Neural cell (in vitro differentiated cells): ENCODE results near the gene IGFL4. TPM values are rescaled to one million over a fixed set of nuclear protein-coding genes. Genes with fewer than 3 reads are reported as not detected.

ENCODE experiments used
- H2AFZ ChIP-seq: fragments of 200-600, 300-800 bp; sonication (generic), shearing (Covaris generic); 2 replicates; pipeline ENCODE4 v1.6.0; 2014; ENCODE audit warnings: low read depth, mild to moderate bottlenecking, antibody characterized with exemption, low read length, moderate library complexity
- H3F3A ChIP-seq: fragments of 200-600 bp; shearing (Covaris generic); 2 replicates; pipeline ENCODE4 v1.6.1; 2016; ENCODE audit warnings: mild to moderate bottlenecking, moderate library complexity, mixed read lengths, antibody characterized with exemption, low read length; ENCODE audit not compliant: insufficient read depth, poor library complexity, severe bottlenecking
- H3K27ac ChIP-seq: fragments of 200-600, 300-800 bp; sonication (generic), shearing (Covaris generic); 2 replicates; pipeline ENCODE4 v1.5.1; 2014; ENCODE audit warnings: mild to moderate bottlenecking, low read length, moderate library complexity
- H3K27me3 ChIP-seq: fragments of 300-800, 200-600 bp; sonication (generic), shearing (Covaris generic); 2 replicates; pipeline ENCODE4 v1.6.0; 2014; ENCODE audit warnings: mild to moderate bottlenecking, low read depth, low read length, moderate library complexity; ENCODE audit not compliant: insufficient read depth
- H3K36me3 ChIP-seq: fragments of 300-800, 200-600 bp; sonication (generic), shearing (Covaris generic); 2 replicates; pipeline ENCODE4 v1.5.1; 2014; ENCODE audit warnings: mild to moderate bottlenecking, antibody characterized with exemption, low read length, moderate library complexity; ENCODE audit not compliant: insufficient read depth
- H3K4me2 ChIP-seq: fragments of 300-800, 200-600 bp; sonication (generic), shearing (Covaris generic); 2 replicates; pipeline ENCODE4 v1.6.0; 2014; ENCODE audit warnings: mild to moderate bottlenecking, low read length
- H3K4me3 ChIP-seq: fragments of 300-800, 200-600 bp; sonication (generic), shearing (Covaris generic); 2 replicates; pipeline ENCODE4 v1.5.1; 2014; ENCODE audit warnings: mild to moderate bottlenecking, low read length, moderate library complexity
- H3K79me2 ChIP-seq: fragments of 200-600 bp; shearing (Covaris generic); replicated peaks from 2 replicates; pipeline ENCODE4 v1.6.0; 2014; ENCODE audit warnings: mild to moderate bottlenecking, low read length, moderate library complexity; ENCODE audit not compliant: insufficient read depth
- H3K9ac ChIP-seq: fragments of 300-800, 200-600 bp; sonication (generic), shearing (Covaris generic); 2 replicates; pipeline ENCODE4 v1.6.1; 2016; ENCODE audit warnings: mild to moderate bottlenecking, low read length, mixed read lengths
- H3K9me2 ChIP-seq: fragments of 200-600 bp; shearing (Covaris generic); 2 replicates; pipeline ENCODE4 v1.6.1; 2016; ENCODE audit warnings: mild to moderate bottlenecking, low read length, mixed read lengths; ENCODE audit not compliant: insufficient read depth
- H3K9me3 ChIP-seq: fragments of 200-600, 300-800 bp; sonication (generic), shearing (Covaris generic); 2 replicates; pipeline ENCODE4 v1.6.1; 2016; ENCODE audit warnings: mild to moderate bottlenecking, mixed run types, low read length, moderate library complexity, mixed read lengths
- H4K20me1 ChIP-seq: fragments of 200-600 bp; shearing (Covaris generic); 2 replicates; pipeline ENCODE4 v1.6.1; 2016; ENCODE audit warnings: mild to moderate bottlenecking, mixed run types; ENCODE audit not compliant: insufficient read depth
- CTCF ChIP-seq: fragments of 450-650 bp; IDR thresholded peaks from 2 replicates; pipeline ENCODE4 v1.5.1; 2014; ENCODE audit warnings: antibody characterized with exemption, mild to moderate bottlenecking, moderate library complexity; ENCODE audit not compliant: poor library complexity, severe bottlenecking
- EP300 ChIP-seq: fragments of 450-650 bp; conservative IDR thresholded peaks from 2 replicates; pipeline ENCODE4 v1.6.1; 2014; ENCODE audit warnings: antibody characterized with exemption, mild to moderate bottlenecking, moderate library complexity; ENCODE audit not compliant: poor library complexity, severe bottlenecking
- EZH2 ChIP-seq: fragments of 200-600, 300-800 bp; shearing (Covaris generic), sonication (generic); IDR thresholded peaks from 2 replicates; pipeline ENCODE4 v1.6.1; 2014; ENCODE audit warnings: antibody characterized with exemption, low read length, borderline replicate concordance, mild to moderate bottlenecking; ENCODE audit not compliant: insufficient read depth, poor library complexity, severe bottlenecking
- MXI1 ChIP-seq: fragments of 450-650 bp; conservative IDR thresholded peaks from 2 replicates; pipeline ENCODE4 v1.6.1; 2014; ENCODE audit warnings: antibody characterized with exemption, mild to moderate bottlenecking; ENCODE audit not compliant: poor library complexity, severe bottlenecking
- POLR2AphosphoS5 ChIP-seq: IDR thresholded peaks from 2 replicates; pipeline ENCODE4 v1.6.1; 2012
- RAD21 ChIP-seq: fragments of 450-650 bp; conservative IDR thresholded peaks from 2 replicates; pipeline ENCODE4 v1.6.1; 2014; ENCODE audit warnings: antibody characterized with exemption, mild to moderate bottlenecking, moderate library complexity
- REST ChIP-seq: IDR thresholded peaks from 2 replicates; pipeline ENCODE4 v1.6.1; 2012; ENCODE audit warnings: borderline replicate concordance
- SMC3 ChIP-seq: fragments of 450-650 bp; conservative IDR thresholded peaks from 2 replicates; pipeline ENCODE4 v1.6.1; 2014; ENCODE audit warnings: antibody characterized with exemption, mild to moderate bottlenecking, moderate library complexity; ENCODE audit not compliant: poor library complexity
- TAF1 ChIP-seq: IDR thresholded peaks from 2 replicates; pipeline ENCODE4 v1.6.1; 2012; ENCODE audit warnings: low read depth
- polyA plus RNA-seq: library from polyadenylated mRNA; depleted of rRNA; stranded (reverse); fragments of >200 nt; gene quantifications from 2 replicates; pipeline ENCODE4 v1.2.3, GENCODE V29; 2014

Gene IGFL4
- polyA plus RNA-seq, 1 donor from 2014 or later, result 5.2 TPM

GRCh38 chr19:46076951-46077814, 36.4 kb upstream of the IGFL4 start:
- TF ChIP-seq SMC3 (peak; percentile 97), RAD21 (peak; percentile 99), MXI1 (no peak), CTCF (peak; percentile 100), POLR2AphosphoS5 (no peak)
- H2AFZ ChIP-seq, result no peak overlapping the region
- H3K4me2 ChIP-seq, result peak overlapping the region; percentile 67
- H3K9ac ChIP-seq, result peak overlapping the region; percentile 37
- no peaks in the 10 kb centered on the region for H3K79me2 ChIP-seq
- H3K36me3 ChIP-seq, result no peaks in the 10 kb centered on the region
- no peaks in the 10 kb centered on the region for H3F3A ChIP-seq
- H3K27ac ChIP-seq, result no peak overlapping the region
- H3K9me2 ChIP-seq, result no peaks in the 10 kb centered on the region
- H3K27me3 ChIP-seq, result peaks cover 24% of the 10 kb centered on the region
- H3K4me3 ChIP-seq, result peak overlapping the region; percentile 78
- no peaks in the 10 kb centered on the region for H4K20me1 ChIP-seq
- peaks cover 5% of the 10 kb centered on the region for H3K9me3 ChIP-seq

GRCh38 chr19:46076031-46076880, 35.5 kb upstream of the IGFL4 start:
- Histone ChIP-seq H3K79me2 (no peaks in the 10 kb centered on the region), H3K27ac (no peak overlapping the region), H3K9me2 (no peaks in the 10 kb centered on the region), H4K20me1 (no peaks in the 10 kb centered on the region), H3K4me3 (peak overlapping the region; percentile 78), H3K4me2 (peak overlapping the region; percentile 67), H3K9ac (peak overlapping the region; percentile 37), H2AFZ (no peak overlapping the region), H3K36me3 (no peaks in the 10 kb centered on the region), H3K9me3 (peaks cover 5% of the 10 kb centered on the region), H3F3A (no peaks in the 10 kb centered on the region), H3K27me3 (peaks cover 24% of the 10 kb centered on the region)
- TF ChIP-seq RAD21 (no peak), POLR2AphosphoS5 (no peak), REST (no peak), EP300 (no peak), CTCF (no peak), MXI1 (no peak), SMC3 (no peak), TAF1 (no peak), EZH2 (no peak)
